H1 (cell line): Measurements from ENCODE around the gene MAGEA9B. TPM values are rescaled to one million over a fixed set of nuclear protein-coding genes. Genes with fewer than 3 reads are reported as not detected.
"Not testable (repeated sequence)": the region's sequence is repeated elsewhere in the genome, so short reads cannot be mapped to it uniquely, and the experiment has no call there.

Experiments used
- CTCF ChIA-PET: fragments of 300-600 bp; sonication (Branson Sonifier 250); formaldehyde crosslinking; loops from one replicate; lab custom pipeline; 2021; ENCODE audit not compliant: partially characterized antibody; lab: Charles Lee
- POLR2A ChIA-PET: fragments of 300-600 bp; sonication (Branson Sonifier 250); formaldehyde crosslinking; loops from one replicate; lab custom pipeline; 2021; ENCODE audit warnings: inconsistent platforms; ENCODE audit not compliant: partially characterized antibody; lab: Charles Lee
- DNase-seq, 2 experiments: peaks; one replicate each; pipeline versions ENCODE4 v3.0.0 to v3.0.0-alpha.2; 2010 to 2022; ENCODE audit warnings: low spot score in 2 of 2, low read depth in 1 of 2, mixed read lengths in 1 of 2
- FAIRE-seq: peaks from 2 replicates; lab custom pipeline; 2011; peaks lifted over from hg19 to GRCh38; lab: Jason Lieb, UNC
- H2AFZ ChIP-seq: 2 replicates; pipeline ENCODE4 v1.8.1; 2012; ENCODE audit warnings: low read length, inconsistent platforms
- H2AK5ac ChIP-seq: 2 replicates; pipeline ENCODE4 v1.6.1; 2013; ENCODE audit warnings: low read depth, low read length
- H2BK120ac ChIP-seq: replicated peaks from 2 replicates; pipeline ENCODE3; 2013; ENCODE audit warnings: low read depth, low read length, inconsistent platforms
- H2BK12ac ChIP-seq: 2 replicates; pipeline ENCODE4 v1.6.1; 2013; ENCODE audit warnings: low read depth, low read length
- H2BK15ac ChIP-seq: 2 replicates; pipeline ENCODE4 v1.6.1; 2013; ENCODE audit warnings: low read length
- H2BK20ac ChIP-seq: 2 replicates; pipeline ENCODE4 v1.6.1; 2013; ENCODE audit warnings: low read length
- H2BK5ac ChIP-seq: 2 replicates; pipeline ENCODE4 v1.6.1; 2013; ENCODE audit warnings: low read depth, low read length
- H3K14ac ChIP-seq: 2 replicates; pipeline ENCODE4 v1.6.1; 2013; ENCODE audit warnings: inconsistent platforms; ENCODE audit not compliant: insufficient read length
- H3K18ac ChIP-seq: 2 replicates; pipeline ENCODE4 v1.6.1; 2013; ENCODE audit warnings: low read length; ENCODE audit errors: extremely low read depth
- H3K23ac ChIP-seq: 2 replicates; pipeline ENCODE4 v1.6.1; 2013; ENCODE audit warnings: inconsistent platforms; ENCODE audit not compliant: insufficient read length
- H3K23me2 ChIP-seq: 2 replicates; pipeline ENCODE4 v1.6.1; 2013; ENCODE audit warnings: low read depth, low read length
- H3K27ac ChIP-seq: 2 replicates; pipeline ENCODE4 v1.6.1; 2011; ENCODE audit warnings: low read depth, low read length, inconsistent platforms
- H3K27me3 ChIP-seq, 4 experiments: replicated peaks in 1 of 4; 1 replicate in 1 of 4; 2 replicates in 3 of 4; pipeline versions ENCODE4 v1.6.1 to v1.8.1; 2011 to 2013; ENCODE audit warnings: low read length in 3 of 4, mild to moderate bottlenecking in 3 of 4, inconsistent platforms in 2 of 4, mixed read lengths in 2 of 4, moderate library complexity in 1 of 4; ENCODE audit not compliant: control insufficient read depth in 3 of 4, insufficient read depth in 3 of 4; ENCODE audit errors: extremely low read depth in 1 of 4
- H3K36me3 ChIP-seq, 4 experiments: 2 replicates each; pipeline versions ENCODE4 v1.6.1 to v1.8.1; 2011 to 2013; ENCODE audit warnings: mild to moderate bottlenecking in 4 of 4, low read length in 3 of 4, moderate library complexity in 2 of 4, control low read depth in 1 of 4, inconsistent platforms in 1 of 4; ENCODE audit not compliant: insufficient read depth in 4 of 4, control insufficient read depth in 2 of 4
- H3K4ac ChIP-seq: replicated peaks from 2 replicates; pipeline ENCODE3; 2013; ENCODE audit warnings: low read length, low read depth, mixed read lengths, inconsistent platforms; ENCODE audit not compliant: insufficient read length
- H3K4me1 ChIP-seq, 4 experiments: replicated peaks in 1 of 4; 1 replicate in 1 of 4; 2 replicates in 3 of 4; pipeline versions ENCODE4 v1.6.1 to v1.8.1; 2011 to 2013; ENCODE audit warnings: low read length in 3 of 4, inconsistent platforms in 2 of 4, mixed read lengths in 1 of 4; ENCODE audit not compliant: insufficient read depth in 4 of 4, control insufficient read depth in 3 of 4
- H3K4me2 ChIP-seq, 2 experiments: 2 replicates each; pipeline versions ENCODE4 v1.6.1 to v1.8.1; 2011 to 2013; ENCODE audit warnings: low read depth in 2 of 2, low read length in 2 of 2, control low read depth in 1 of 2, inconsistent platforms in 1 of 2, mild to moderate bottlenecking in 1 of 2; ENCODE audit not compliant: insufficient read depth in 1 of 2
- H3K4me3 ChIP-seq, 4 experiments: fragments of 200-600, 300-600 bp in 1 of 4; sonication (generic), shearing (Covaris generic), sonication (Bioruptor Twin) in 1 of 4; 2 replicates each; pipeline versions ENCODE4 v1.5.1 to v1.8.1; 2011 to 2016; ENCODE audit warnings: low read length in 4 of 4, low read depth in 3 of 4, control low read depth in 2 of 4, inconsistent platforms in 2 of 4, mild to moderate bottlenecking in 2 of 4, mixed read lengths in 1 of 4, moderate library complexity in 1 of 4; ENCODE audit not compliant: insufficient read depth in 2 of 4; ENCODE audit errors: extremely low read depth in 1 of 4
- H3K56ac ChIP-seq: replicated peaks from 2 replicates; pipeline ENCODE3; 2013; ENCODE audit warnings: low read depth, mild to moderate bottlenecking, mixed read lengths, low read length, inconsistent platforms; ENCODE audit not compliant: insufficient read length
- H3K79me1 ChIP-seq: 2 replicates; pipeline ENCODE4 v1.6.1; 2013; ENCODE audit warnings: low read depth, low read length, control low read depth
- H3K79me2 ChIP-seq, 2 experiments: 2 replicates each; pipeline versions ENCODE4 v1.6.1 to v1.8.1; 2012 to 2013; ENCODE audit warnings: low read length in 2 of 2, mild to moderate bottlenecking in 2 of 2, inconsistent platforms in 1 of 2; ENCODE audit not compliant: insufficient read depth in 2 of 2, control insufficient read depth in 1 of 2
- H3K9ac ChIP-seq, 4 experiments: replicated peaks in 1 of 4; 1 replicate in 1 of 4; 2 replicates in 3 of 4; pipeline versions ENCODE4 v1.6.1 to v1.8.1; 2011 to 2013; ENCODE audit warnings: low read depth in 3 of 4, low read length in 3 of 4, control low read depth in 2 of 4, mild to moderate bottlenecking in 2 of 4, moderate library complexity in 2 of 4, inconsistent platforms in 1 of 4; ENCODE audit errors: extremely low read depth in 1 of 4
- H3K9me3 ChIP-seq, 2 experiments: 2 replicates each; pipeline versions ENCODE4 v1.6.1 to v1.8.1; 2012 to 2013; ENCODE audit warnings: mild to moderate bottlenecking in 2 of 2, moderate library complexity in 2 of 2, control low read depth in 1 of 2, inconsistent platforms in 1 of 2, low read depth in 1 of 2, low read length in 1 of 2, mixed read lengths in 1 of 2; ENCODE audit not compliant: insufficient read depth in 2 of 2
- H4K20me1 ChIP-seq, 2 experiments: replicated peaks in 1 of 2; 2 replicates each; pipeline versions ENCODE3 to v1.8.1; 2011 to 2013; ENCODE audit warnings: inconsistent platforms in 2 of 2, low read length in 2 of 2, mild to moderate bottlenecking in 1 of 2; ENCODE audit not compliant: insufficient read depth in 2 of 2, control insufficient read depth in 1 of 2
- H4K5ac ChIP-seq: 2 replicates; pipeline ENCODE4 v1.6.1; 2013; ENCODE audit warnings: low read length, low read depth, mixed read lengths, inconsistent platforms; ENCODE audit not compliant: insufficient read length
- H4K8ac ChIP-seq: 2 replicates; pipeline ENCODE4 v1.8.0; 2013; ENCODE audit warnings: mild to moderate bottlenecking, moderate library complexity, low read length, inconsistent platforms; ENCODE audit not compliant: insufficient read depth; ENCODE audit errors: extremely low read depth
- H4K91ac ChIP-seq: replicated peaks from 2 replicates; pipeline ENCODE3; 2013; ENCODE audit warnings: low read length, mixed read lengths, inconsistent platforms; ENCODE audit not compliant: insufficient read length
- WGBS, 2 experiments: shearing (Covaris generic) in 1 of 2; methylation state at CpG; one replicate each; pipeline versions ENCODE4 v1.1.6 to v1.1.7; 2013 to 2015; ENCODE audit warnings: low lambda C conversion rate in 2 of 2, mixed read lengths in 2 of 2, inconsistent platforms in 1 of 2, low coverage in 1 of 2, missing lambda C conversion rate in 1 of 2; ENCODE audit not compliant: insufficient replicate concordance in 2 of 2, insufficient coverage in 1 of 2, insufficient read length in 1 of 2; ENCODE audit errors: extremely low coverage in 1 of 2, missing lambda C conversion rate in 1 of 2; 5-methylcytosine and 5-hydroxymethylcytosine counted together
- polyA plus RNA-seq, 7 experiments: library from polyadenylated mRNA; depleted of rRNA in 3 of 7; stranded (reverse) in 5 of 7; unstranded in 2 of 7; fragments of >200 nt in 5 of 7; fragments of 200-250 nt in 2 of 7; gene quantifications; 1 replicate in 5 of 7; 2 replicates in 1 of 7; 4 replicates in 1 of 7; pipeline versions ENCODE4 v1.2.1 to v1.2.3, GENCODE V29; 2011 to 2013; ENCODE audit warnings: missing spikeins in 2 of 7, mixed read lengths in 2 of 7
- total RNA-seq: library from RNA; stranded (reverse); fragmentation: NEBNext Ultra II Directional; extraction: Animal tissue kit (Norgen Biotek cat#: 25700); gene quantifications from 2 replicates; pipeline ENCODE4 v1.2.1, GENCODE V29; 2021

Gene MAGEA9B
- total and polyA plus RNA-seq, 2 of the 8 experiments (the other 6 are each of a cell fraction or from before 2014, with no cell fraction given), result 0.06 TPM; not detected in 1

- H3K4me1 ChIP-seq, FAIRE-seq, H2BK15ac ChIP-seq, CTCF ChIA-PET, H4K8ac ChIP-seq, H4K5ac ChIP-seq, H2BK20ac ChIP-seq, H2BK120ac ChIP-seq, H3K14ac ChIP-seq, H3K23ac ChIP-seq, H2AK5ac ChIP-seq, H3K4me2 ChIP-seq, H4K91ac ChIP-seq, H3K9me3 ChIP-seq, H3K27ac ChIP-seq, H3K4ac ChIP-seq, H3K56ac ChIP-seq, H3K23me2 ChIP-seq, H2BK5ac ChIP-seq, H3K79me1 ChIP-seq, H3K79me2 ChIP-seq, H3K9ac ChIP-seq, H3K18ac ChIP-seq, H4K20me1 ChIP-seq, H3K27me3 ChIP-seq, POLR2A ChIA-PET, H3K36me3 ChIP-seq, DNase-seq, H2AFZ ChIP-seq, H3K4me3 ChIP-seq, H2BK12ac ChIP-seq: not testable (repeated sequence)
- no CpG with 5 or more reads among the region's 7 CpGs for WGBS, 2 experiments
These were observed 8.7 kb upstream of the MAGEA9B start for GRCh38 chrX:149595943-149596342.

GRCh38 chrX:149595214-149595613 lies 8.0 kb upstream of the MAGEA9B start, which contains the start of gene HSFX2:
HSFX2 (minus strand) TSS chrX:149595314; CDS start chrX:149594700, 614 bp downstream.
- H4K8ac ChIP-seq, H3K4me3 ChIP-seq, H3K36me3 ChIP-seq, POLR2A ChIA-PET, H3K23ac ChIP-seq, H3K23me2 ChIP-seq, H3K56ac ChIP-seq, H3K4me1 ChIP-seq, H4K91ac ChIP-seq, H3K27ac ChIP-seq, H2BK12ac ChIP-seq, H3K18ac ChIP-seq, H2BK5ac ChIP-seq, H3K14ac ChIP-seq, H3K4me2 ChIP-seq, H3K79me1 ChIP-seq, H4K20me1 ChIP-seq, FAIRE-seq, H2BK15ac ChIP-seq, H3K4ac ChIP-seq, H2BK120ac ChIP-seq, DNase-seq, H2AK5ac ChIP-seq, H3K79me2 ChIP-seq, H2BK20ac ChIP-seq, H2AFZ ChIP-seq, H3K9me3 ChIP-seq, CTCF ChIA-PET, H4K5ac ChIP-seq, H3K9ac ChIP-seq, H3K27me3 ChIP-seq: not testable (repeated sequence)
- no CpG with 5 or more reads among the region's 17 CpGs for WGBS, 2 experiments
